GM18502 (cell line): ENCODE results near the gene SUSD2.
"Not testable (repeated sequence)": the region's sequence is repeated elsewhere in the genome, so short reads cannot be mapped to it uniquely, and the experiment has no call there.

ENCODE experiments used
- ATAC-seq: cut with Tn5 transposase; IDR thresholded peaks from one replicate; pipeline ENCODE4 v1.9.1; 2021; ENCODE audit warnings: mild to moderate bottlenecking; ENCODE audit not compliant: unreplicated experiment, poor library complexity

The SUSD2 gene

GRCh38 chr22:24186352-24186740 lies 5.1 kb downstream of the SUSD2 start:
- ATAC-seq: no peak

GRCh38 chr22:24186892-24187670 lies 5.8 kb downstream of the SUSD2 start:
- ATAC-seq: no peak

- no peak for ATAC-seq
Measured at GRCh38 chr22:24187731-24188644, 6.7 kb downstream of the SUSD2 start.

GRCh38 chr22:24188705-24189248 lies 7.5 kb downstream of the SUSD2 start:
- ATAC-seq: no peak

- no peak for ATAC-seq
Measured at GRCh38 chr22:24189249-24190158, 8.2 kb downstream of the SUSD2 start.

- ATAC-seq: no peak
Measured at GRCh38 chr22:24190159-24190540, 8.9 kb downstream of the SUSD2 start.

- ATAC-seq: no peak
Measured at GRCh38 chr22:24190596-24191208, 9.4 kb downstream of the SUSD2 start.

- ATAC-seq: no peak
Measured at GRCh38 chr22:24191381-24191841, 10.1 kb downstream of the SUSD2 start.

- ATAC-seq: no peak
Measured at GRCh38 chr22:24191893-24192292, 10.6 kb downstream of the SUSD2 start.

- ATAC-seq: no peak
Measured at GRCh38 chr22:24198682-24199052, 17.4 kb downstream of the SUSD2 start.

GRCh38 chr22:24200619-24201212 lies 19.4 kb downstream of the SUSD2 start:
- ATAC-seq: no peak

- ATAC-seq: no peak
Measured at GRCh38 chr22:24201681-24202614, 20.7 kb downstream of the SUSD2 start.

GRCh38 chr22:24203856-24204255 lies 22.6 kb downstream of the SUSD2 start:
- ATAC-seq: not testable (repeated sequence)

- no peak for ATAC-seq
Measured at GRCh38 chr22:24205438-24206195, 24.3 kb downstream of the SUSD2 start.

- not testable (repeated sequence) for ATAC-seq
Measured at GRCh38 chr22:24206460-24207263, 25.4 kb downstream of the SUSD2 start.

GRCh38 chr22:24207264-24208011 lies 26.2 kb downstream of the SUSD2 start:
- no peak for ATAC-seq
